GM18520 (cell line): ENCODE measurements around the gene TRNP1.
"Not testable (repeated sequence)": the region's sequence is repeated elsewhere in the genome, so short reads cannot be mapped to it uniquely, and the experiment has no call there.

Experiments used
- ATAC-seq: cut with Tn5 transposase; IDR thresholded peaks from one replicate; pipeline ENCODE4 v1.9.1; 2021; ENCODE audit not compliant: unreplicated experiment

The TRNP1 gene

GRCh38 chr1:26993237-26994019 lies at the start of gene TRNP1:
TSS of gene TRNP1 (plus strand) at chr1:26993692. CDS start at chr1:26993787, 95 bp downstream.
- ATAC-seq: no peak

- ATAC-seq: no peak
Observed at GRCh38 chr1:26945138-26945537, 48.4 kb upstream of the TRNP1 start.

- ATAC-seq: no peak
Observed at GRCh38 chr1:26945728-26946127, 47.8 kb upstream of the TRNP1 start.

GRCh38 chr1:26946270-26946669 lies 47.2 kb upstream of the TRNP1 start:
- ATAC-seq: no peak

GRCh38 chr1:26948725-26949057 lies 44.8 kb upstream of the TRNP1 start:
- ATAC-seq: not testable (repeated sequence)

- ATAC-seq: no peak
Observed at GRCh38 chr1:26949266-26949925, 44.1 kb upstream of the TRNP1 start.

GRCh38 chr1:26949926-26950319 lies 43.6 kb upstream of the TRNP1 start:
- no peak for ATAC-seq

GRCh38 chr1:26950602-26951001 lies 42.9 kb upstream of the TRNP1 start:
- no peak for ATAC-seq

- no peak for ATAC-seq
Observed at GRCh38 chr1:26951216-26951615, 42.3 kb upstream of the TRNP1 start.

GRCh38 chr1:26951821-26952497 lies 41.5 kb upstream of the TRNP1 start:
- no peak for ATAC-seq

GRCh38 chr1:26953374-26953773 lies 40.1 kb upstream of the TRNP1 start:
- no peak for ATAC-seq

- ATAC-seq: no peak
Observed at GRCh38 chr1:26956321-26956720, 37.2 kb upstream of the TRNP1 start.

GRCh38 chr1:26957306-26957705 lies 36.2 kb upstream of the TRNP1 start:
- no peak for ATAC-seq

- no peak for ATAC-seq
Observed at GRCh38 chr1:26959270-26959669, 34.2 kb upstream of the TRNP1 start.

- no peak for ATAC-seq
Observed at GRCh38 chr1:26959722-26960624, 33.5 kb upstream of the TRNP1 start, which contains the start of gene KDF1. TSS of gene KDF1 (minus strand) at chr1:26960468. CDS start at chr1:26952380, 8,088 bp downstream.

- ATAC-seq: no peak
Observed at GRCh38 chr1:26960625-26960966, 32.9 kb upstream of the TRNP1 start.

GRCh38 chr1:26961826-26962225 lies 31.7 kb upstream of the TRNP1 start:
- ATAC-seq: no peak

GRCh38 chr1:26965213-26965612 lies 28.3 kb upstream of the TRNP1 start:
- no peak for ATAC-seq

GRCh38 chr1:26965628-26966027 lies 27.9 kb upstream of the TRNP1 start:
- ATAC-seq: no peak

- ATAC-seq: no peak
Observed at GRCh38 chr1:26970810-26971209, 22.7 kb upstream of the TRNP1 start.

GRCh38 chr1:26971590-26971989 lies 21.9 kb upstream of the TRNP1 start:
- ATAC-seq: no peak
